Measurements from ENCODE around the gene CAMLG.

GRCh38 chr5:134769206-134769605 is 30.9 kb downstream of the CAMLG start:
- TF ChIP-seq, protein P1, sequence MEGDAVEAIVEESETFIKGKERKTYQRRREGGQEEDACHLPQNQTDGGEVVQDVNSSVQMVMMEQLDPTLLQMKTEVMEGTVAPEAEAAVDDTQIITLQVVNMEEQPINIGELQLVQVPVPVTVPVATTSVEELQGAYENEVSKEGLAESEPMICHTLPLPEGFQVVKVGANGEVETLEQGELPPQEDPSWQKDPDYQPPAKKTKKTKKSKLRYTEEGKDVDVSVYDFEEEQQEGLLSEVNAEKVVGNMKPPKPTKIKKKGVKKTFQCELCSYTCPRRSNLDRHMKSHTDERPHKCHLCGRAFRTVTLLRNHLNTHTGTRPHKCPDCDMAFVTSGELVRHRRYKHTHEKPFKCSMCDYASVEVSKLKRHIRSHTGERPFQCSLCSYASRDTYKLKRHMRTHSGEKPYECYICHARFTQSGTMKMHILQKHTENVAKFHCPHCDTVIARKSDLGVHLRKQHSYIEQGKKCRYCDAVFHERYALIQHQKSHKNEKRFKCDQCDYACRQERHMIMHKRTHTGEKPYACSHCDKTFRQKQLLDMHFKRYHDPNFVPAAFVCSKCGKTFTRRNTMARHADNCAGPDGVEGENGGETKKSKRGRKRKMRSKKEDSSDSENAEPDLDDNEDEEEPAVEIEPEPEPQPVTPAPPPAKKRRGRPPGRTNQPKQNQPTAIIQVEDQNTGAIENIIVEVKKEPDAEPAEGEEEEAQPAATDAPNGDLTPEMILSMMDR (IDR thresholded peaks at IDR 0.05 in 2 of 3, conservative IDR thresholded peaks at IDR 0.05 in 1 of 3; ENCODE audit: borderline replicate concordance in 1 of 3, insufficient read depth in 1 of 3, low read depth in 2 of 3, low read length in 2 of 3): no peak
- TF ChIP-seq, protein P2, sequence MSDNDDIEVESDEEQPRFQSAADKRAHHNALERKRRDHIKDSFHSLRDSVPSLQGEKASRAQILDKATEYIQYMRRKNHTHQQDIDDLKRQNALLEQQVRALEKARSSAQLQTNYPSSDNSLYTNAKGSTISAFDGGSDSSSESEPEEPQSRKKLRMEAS (IDR thresholded peaks at IDR 0.05): no peak
- no peak for TF ChIP-seq POLR2A (IDR thresholded peaks at IDR 0.05; ENCODE audit: borderline replicate concordance, extremely low read depth, insufficient read depth, insufficient read length)
- TF ChIP-seq, protein P3, sequence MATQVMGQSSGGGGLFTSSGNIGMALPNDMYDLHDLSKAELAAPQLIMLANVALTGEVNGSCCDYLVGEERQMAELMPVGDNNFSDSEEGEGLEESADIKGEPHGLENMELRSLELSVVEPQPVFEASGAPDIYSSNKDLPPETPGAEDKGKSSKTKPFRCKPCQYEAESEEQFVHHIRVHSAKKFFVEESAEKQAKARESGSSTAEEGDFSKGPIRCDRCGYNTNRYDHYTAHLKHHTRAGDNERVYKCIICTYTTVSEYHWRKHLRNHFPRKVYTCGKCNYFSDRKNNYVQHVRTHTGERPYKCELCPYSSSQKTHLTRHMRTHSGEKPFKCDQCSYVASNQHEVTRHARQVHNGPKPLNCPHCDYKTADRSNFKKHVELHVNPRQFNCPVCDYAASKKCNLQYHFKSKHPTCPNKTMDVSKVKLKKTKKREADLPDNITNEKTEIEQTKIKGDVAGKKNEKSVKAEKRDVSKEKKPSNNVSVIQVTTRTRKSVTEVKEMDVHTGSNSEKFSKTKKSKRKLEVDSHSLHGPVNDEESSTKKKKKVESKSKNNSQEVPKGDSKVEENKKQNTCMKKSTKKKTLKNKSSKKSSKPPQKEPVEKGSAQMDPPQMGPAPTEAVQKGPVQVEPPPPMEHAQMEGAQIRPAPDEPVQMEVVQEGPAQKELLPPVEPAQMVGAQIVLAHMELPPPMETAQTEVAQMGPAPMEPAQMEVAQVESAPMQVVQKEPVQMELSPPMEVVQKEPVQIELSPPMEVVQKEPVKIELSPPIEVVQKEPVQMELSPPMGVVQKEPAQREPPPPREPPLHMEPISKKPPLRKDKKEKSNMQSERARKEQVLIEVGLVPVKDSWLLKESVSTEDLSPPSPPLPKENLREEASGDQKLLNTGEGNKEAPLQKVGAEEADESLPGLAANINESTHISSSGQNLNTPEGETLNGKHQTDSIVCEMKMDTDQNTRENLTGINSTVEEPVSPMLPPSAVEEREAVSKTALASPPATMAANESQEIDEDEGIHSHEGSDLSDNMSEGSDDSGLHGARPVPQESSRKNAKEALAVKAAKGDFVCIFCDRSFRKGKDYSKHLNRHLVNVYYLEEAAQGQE (IDR thresholded peaks at IDR 0.05; ENCODE audit: low read depth): no peak
- TF ChIP-seq YY1 (IDR thresholded peaks at IDR 0.05; ENCODE audit: extremely low read depth, insufficient replicate concordance, low read depth, low read length): no peak
- no peak for TF ChIP-seq EZH2 (IDR thresholded peaks at IDR 0.05)
- no peak for TF ChIP-seq EZH2phosphoT487 (IDR thresholded peaks at IDR 0.05; ENCODE audit: borderline replicate concordance)

Data from HCT116 (cell line).